Myocyte (in vitro differentiated cells): ENCODE measurements around the gene CPA1. TPM values are rescaled to one million over a fixed set of nuclear protein-coding genes. Genes with fewer than 3 reads are reported as not detected.
A peak's percentile ranks its signal among the peaks of the same experiment; 100 is the strongest.

Experiments used
- DNase-seq: peaks from one replicate; pipeline ENCODE4 v3.0.0-alpha.2; 2012; ENCODE audit warnings: low read depth
- polyA plus RNA-seq: library from polyadenylated mRNA; unstranded; fragments of >200 nt; gene quantifications from one replicate; pipeline ENCODE4 v1.2.1, GENCODE V29; 2012; ENCODE audit warnings: missing spikeins
- total RNA-seq: library from RNA; depleted of rRNA; stranded (reverse); fragments of >200 nt; gene quantifications from 2 replicates; pipeline ENCODE4 v1.2.3, GENCODE V29; 2014

CPA1 gene
- 1.3 and 6.5 TPM in 2 replicates for total RNA-seq
- polyA plus RNA-seq, result 1.6 TPM

DNA sequence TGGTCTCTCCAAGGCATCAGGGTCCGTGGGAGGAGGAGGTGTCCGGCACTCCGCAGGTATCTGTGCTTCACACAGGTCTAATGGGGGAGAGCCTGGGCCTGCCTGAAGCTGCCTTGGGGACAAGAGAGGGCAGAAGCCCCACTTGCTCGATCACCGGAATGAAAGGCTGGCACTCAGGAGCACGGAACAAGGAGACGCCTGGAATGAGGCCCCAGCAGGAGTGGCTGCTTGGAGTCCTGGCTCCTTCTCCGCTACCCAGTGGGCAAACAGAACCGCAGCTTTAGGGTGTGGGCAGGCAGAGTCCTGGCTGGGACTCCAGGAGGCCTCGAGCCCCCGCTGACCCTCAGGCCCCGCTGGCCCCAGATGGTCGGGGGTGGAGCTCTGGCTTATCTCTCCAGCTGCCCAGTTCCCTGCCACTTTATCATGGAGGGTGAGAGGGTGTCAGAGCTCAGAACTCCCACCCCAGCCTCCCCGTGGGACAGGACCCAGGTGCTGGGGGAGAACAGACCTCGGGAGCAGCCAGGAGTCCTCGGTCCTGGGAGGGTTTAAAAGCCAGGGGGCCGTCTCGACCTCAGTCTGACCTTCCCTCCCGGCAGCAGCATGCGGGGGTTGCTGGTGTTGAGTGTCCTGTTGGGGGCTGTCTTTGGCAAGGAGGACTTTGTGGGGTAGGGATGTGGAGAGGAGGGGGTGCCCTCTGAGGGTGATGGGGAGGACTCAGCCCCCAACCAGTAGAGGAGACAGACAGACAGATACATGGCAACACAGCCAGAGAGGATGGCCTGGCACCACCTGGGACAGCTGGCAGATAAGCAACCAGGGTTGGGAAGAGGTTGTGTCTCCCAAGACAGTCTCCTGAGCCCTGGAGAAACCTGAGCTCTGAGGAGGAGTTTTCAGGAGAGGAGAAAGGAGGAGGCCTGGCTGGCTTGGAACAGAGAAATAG, at the start of gene CPA1:
Gene CPA1, plus strand, starts transcription at position 574 of the 940 bp plus-strand sequence. Its CDS starts 27 bp downstream, at position 601.
- peak; percentile 83 for DNase-seq

DNA sequence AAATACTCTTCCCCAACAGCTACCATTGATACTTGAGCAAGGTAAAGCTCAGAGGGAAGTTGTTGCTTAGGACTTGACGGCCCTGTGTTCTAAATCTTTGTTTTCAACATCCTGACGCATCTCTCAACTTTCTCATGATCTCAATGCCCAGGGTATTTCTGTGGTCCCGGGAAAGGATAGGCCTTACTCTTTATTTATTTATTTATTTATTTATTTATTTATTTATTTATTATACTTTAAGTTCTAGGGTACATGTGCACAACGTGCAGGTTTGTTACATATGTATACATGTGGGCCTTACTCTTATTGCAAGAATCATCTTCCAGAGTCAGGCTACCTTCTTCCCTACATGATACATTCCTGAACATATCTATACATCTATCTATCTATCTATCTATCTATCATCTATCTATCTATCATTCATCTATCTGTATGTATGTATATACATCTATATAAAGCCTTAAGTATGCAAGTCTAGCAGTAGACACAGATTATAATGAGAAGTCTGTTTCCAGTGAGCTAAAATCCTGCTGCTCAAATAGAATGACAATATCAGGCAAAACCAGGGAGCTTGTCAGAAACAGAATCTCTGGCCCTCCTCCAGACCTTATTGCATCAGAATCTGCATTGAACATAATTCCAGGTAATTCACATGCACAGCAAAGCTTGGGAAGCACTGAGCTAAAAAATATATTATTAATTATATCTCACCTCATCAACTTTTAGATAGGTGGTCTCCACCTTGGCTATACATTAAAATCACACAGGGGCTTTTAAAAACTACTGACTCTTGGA, 47.8 kb upstream of the CPA1 start:
- no peak for DNase-seq

DNA sequence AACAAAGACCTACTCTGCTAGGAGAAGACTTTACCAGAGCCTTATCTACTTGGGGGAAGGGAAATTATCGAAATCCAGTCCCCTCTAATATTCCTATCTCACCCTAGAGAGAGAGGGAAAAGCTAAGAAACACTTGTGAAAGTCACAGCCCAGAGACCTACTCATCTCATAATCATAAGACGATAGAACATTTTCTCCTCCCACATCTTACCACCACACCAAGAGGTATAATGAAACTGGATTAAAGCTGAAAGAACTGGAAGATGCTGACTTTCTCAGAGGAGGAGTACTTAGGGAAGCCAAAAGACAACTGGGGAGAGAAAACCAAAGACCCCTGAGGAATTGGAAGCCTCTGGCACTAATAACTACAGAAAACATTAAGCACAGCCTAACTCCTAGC, 46.5 kb upstream of the CPA1 start:
- DNase-seq, result no peak

DNA sequence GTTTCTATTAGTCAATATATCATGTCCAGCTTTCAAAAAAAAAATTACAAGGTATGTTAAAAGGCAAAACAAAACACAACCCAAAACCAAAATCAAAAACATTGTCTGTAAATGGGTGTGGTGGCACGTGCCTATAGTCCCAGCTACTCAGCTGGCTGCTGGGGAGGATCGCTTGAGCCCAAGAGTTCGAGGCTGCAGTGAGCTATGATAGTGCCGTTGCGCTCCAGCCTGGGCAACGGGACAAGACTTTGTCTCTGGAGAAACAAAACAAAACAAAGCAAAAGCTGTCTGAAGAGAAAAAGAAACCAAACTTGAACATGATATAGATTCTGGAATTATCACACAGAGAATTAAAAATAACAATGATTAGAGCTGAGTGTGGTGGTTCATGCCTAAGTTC, 46.0 kb upstream of the CPA1 start:
- no peak for DNase-seq

DNA sequence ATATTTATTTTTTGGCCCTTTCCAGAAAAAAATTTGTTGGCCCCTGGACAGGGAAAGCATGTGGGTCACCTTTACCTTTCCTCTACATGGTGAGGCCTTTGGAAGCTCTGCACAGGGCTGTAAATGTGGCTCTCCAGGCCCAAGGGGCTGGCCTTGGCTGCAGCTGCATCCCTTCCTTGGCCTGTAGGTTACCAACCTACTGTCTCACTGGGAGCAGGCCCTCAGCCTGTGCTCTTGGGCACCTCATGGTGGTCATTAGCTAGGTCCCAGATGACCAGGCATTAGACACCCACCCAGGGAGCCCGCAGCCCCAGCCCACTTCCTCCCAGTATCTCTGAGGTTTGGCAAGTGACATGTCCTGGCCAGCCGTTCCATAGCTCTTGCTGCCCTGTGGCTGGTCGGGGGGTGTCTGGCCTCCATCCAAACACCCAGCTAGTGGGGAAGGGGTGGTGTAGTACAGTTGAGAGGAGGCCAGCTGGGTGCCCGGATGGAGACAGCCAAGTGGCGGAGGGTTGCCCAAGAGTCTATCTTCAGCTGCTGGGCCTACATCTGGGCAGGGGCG, 42.8 kb upstream of the CPA1 start:
- DNase-seq, result no peak

DNA sequence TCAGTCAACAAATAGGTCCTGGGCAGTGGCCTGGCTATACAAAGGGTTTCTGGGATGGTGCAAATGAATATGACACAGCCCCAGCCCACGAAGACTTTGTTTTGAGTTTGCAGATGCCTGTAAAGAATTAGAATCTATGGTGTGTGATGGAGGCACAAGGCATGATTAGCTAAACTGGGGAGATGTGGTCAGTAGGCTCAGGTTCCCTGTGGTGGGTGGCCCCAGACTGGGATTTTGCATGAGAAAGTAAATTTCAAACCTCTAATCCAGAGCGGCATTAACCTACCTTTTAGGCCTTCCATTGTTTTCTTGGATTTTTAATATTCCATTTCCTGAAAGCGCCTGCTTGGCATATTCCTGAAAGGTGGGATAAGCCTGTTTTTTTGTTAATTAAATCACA, 42.1 kb upstream of the CPA1 start:
- DNase-seq, result no peak

DNA sequence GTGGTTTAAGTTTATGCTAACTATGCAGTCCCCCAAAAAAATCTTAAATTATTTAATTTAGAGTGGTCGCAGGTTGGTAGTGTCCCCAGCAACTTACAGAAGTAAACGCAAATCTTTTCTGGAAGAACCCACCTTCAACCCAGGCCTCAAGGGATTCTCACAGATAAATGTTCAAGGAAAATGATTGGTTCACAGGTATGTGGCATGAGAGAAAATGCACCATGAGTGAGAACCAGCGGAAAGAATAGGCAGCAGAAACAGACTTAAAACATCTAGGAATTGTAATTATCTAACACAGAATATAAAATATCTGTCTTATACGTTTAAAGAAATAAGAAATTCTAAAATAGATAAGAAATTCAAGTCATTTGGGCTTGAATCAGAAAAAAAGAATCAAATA, 38.4 kb upstream of the CPA1 start:
- DNase-seq, result no peak

DNA sequence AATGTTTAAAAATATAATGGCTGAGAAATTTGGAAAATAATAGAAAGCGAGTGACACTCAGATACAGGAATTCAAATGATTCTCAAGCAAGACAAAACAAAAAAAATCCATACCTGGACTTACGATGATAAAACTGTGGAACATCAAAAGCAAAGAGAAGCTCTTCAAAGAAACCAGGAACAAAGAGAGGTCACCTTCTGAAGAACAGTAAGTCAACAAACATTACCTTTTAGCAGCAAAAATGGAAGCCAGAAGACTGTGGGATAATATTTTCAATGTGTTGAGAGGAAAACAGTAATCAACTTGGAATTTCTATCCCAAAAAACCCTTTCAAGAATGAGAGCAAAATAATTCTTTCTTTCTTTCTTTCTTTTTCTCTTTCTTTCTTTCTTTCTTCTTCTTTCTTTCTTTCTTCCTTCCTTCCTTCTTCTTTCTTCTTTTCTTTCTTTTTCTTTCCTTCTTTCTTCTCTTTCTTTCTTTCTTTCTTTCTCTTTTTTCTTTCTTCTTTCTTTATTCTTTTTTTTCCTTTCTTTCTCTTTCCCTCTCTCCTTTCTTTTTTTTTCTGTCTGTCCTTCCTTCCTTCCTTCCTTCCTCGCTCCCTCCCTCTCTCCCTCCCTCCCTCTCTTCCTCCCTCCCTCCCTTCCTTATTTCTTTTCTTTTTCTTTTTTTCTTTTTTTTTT, 37.5 kb upstream of the CPA1 start:
- no peak for DNase-seq

DNA sequence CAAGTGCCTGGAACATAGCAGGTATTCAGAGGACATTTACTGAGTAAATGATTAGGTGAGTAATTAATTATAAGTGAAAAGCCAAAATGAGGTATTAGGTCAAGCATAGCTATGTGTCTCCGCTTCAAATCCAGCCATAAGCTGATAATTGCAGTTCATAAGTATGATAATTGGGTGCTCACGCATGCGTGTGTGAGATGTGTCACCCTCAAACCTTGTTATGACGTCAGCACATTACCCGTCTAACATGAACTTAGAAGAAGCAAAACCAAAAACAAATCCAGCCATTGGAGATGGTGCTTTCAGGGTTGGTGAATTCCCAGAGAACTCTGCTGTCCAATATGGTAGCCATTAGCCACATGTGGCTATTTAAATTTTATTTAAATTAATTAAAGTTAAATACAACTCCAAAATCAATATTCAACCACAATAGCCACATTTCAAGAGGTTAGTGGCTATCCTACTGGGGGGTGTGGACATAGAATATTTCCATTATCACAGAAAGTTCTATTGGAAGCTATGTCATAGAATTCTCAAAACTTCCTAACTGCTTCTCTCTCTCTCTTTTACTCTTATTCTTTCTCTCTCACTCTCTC, 35.9 kb upstream of the CPA1 start, which contains the start of gene CPA5:
Gene CPA5, plus strand, starts transcription at position 546 of the 596 bp plus-strand sequence. CDS start 1,670 bp downstream, outside the sequence.
- DNase-seq, result no peak

DNA sequence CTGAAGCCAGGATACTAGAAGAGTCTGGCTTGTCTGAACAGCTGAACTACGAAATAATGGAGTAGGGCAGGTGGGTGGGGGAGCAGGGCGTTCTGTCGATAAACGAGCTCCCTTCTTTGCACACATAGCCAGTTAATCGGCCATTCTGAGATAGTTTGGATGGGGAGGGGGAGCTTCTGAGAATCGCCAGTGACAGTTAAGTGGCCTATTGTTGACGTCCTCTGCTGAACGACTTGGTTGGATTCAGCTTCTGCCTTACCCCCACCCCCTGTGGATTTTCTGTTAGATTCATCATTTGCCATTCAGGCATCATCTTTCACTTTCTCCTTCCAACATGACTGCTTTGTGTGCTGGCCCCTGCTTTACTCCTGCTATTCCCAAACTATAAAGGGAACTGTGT, 35.2 kb upstream of the CPA1 start:
- DNase-seq, result peak; percentile 67

DNA sequence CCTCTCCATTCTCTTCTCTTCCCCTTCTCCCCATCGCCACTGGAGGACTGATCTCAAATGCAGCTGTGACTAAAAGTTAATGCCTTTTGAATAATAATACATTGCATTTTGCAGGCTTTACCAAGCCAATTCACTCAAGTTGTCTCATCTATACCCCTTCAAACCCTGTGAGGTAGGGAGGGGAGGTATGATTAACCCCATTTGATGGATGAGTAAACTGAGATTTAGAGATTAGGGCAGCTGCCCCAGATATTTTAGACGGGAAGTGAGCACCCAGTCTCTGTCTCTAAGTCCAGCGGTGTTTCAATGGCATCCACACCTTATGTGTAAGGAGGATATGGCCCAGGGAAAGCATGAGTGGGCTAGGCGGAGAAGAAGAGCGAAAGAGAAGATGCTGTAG, 34.6 kb upstream of the CPA1 start:
- DNase-seq, result no peak

DNA sequence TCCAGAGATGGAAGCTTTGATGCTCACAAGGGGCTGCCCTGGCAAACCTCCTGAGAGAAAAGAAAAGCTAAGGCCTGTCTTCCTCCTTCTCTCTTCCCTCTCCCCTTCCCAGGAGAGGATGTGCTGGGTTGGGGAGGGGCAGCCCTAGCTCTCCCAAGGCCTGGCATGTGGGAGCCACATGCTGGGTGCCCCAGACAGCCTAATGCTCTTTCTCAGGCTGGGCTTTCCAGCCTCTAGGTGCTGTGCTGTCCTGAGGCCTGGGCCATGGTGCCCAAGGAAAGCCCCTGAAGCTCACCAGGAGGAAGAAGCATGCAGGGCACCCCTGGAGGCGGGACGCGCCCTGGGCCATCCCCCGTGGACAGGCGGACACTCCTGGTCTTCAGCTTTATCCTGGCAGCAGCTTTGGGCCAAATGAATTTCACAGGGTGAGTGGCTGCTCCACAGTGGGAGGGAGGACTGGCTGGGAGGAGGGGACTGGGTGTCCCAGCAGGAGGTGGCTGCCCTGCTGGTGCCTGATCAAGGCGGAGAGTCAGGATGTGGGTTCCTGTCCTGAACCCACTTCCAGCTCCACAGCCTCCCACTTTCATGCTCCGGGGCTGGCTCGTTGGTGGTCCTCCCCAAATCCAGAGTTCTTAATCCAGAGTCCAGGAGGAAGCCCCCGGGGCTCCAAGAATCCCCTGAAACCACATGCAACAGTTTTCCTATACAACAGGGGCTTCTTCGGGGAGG, 34.0 kb upstream of the CPA1 start:
- DNase-seq, result no peak

DNA sequence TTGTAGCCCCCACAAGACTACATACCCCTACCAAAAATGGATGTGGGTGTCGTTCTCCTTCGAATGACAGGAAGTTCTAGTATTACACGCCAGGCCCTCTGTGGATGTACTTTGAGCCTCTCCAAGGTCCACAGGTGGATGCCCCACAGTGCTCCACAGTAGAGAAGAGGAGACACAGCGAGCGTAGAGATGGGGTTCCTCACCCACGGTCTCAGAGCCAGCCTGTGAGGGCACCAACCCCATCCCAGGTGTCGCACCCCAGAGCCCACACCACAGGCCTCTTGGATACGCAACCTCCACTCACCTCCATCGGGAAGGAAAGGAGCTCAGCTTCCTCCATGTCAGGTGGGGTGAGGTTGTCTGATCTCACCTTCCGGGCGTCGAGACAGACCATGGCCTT, 33.4 kb upstream of the CPA1 start:
- no peak for DNase-seq

DNA sequence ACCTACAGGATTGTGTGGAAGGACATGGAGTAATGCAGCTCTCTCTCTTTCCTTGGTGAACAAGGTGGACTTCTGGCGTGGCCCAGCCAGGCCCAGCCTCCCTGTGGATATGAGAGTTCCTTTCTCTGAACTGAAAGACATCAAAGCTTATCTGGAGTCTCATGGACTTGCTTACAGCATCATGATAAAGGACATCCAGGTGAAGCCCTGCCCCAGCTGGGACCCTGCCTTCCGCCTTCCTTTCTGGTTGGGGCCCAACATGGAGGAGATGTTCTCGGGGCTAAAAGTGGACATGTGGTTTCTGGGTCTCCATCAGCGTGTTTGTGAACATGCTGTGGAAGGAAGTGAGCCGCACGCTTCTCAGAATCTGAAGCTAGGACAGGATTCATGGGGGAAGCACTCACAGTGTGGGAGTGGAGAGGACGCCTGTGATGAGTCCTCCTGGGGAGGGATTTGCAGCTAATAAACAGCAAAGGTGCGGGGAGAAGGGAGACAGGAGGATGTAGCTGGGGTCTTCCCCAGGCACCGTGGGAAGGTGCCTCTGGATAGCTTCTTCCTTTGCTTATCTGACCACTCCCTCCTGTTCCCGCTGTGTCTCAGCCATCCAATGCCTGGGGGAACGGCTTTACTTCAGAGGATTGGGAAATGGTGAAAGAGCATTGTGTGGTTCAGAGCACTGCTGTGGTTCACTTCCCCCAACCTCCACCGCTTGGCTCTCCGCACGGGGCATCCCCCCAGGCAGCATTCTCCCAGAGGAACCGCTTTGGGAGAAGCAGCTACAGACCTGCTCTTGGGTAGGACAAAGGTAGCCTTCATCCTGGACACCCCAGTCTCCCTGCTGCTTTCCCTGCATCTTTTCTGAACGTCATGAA, 30.1 kb upstream of the CPA1 start:
- no peak for DNase-seq

DNA sequence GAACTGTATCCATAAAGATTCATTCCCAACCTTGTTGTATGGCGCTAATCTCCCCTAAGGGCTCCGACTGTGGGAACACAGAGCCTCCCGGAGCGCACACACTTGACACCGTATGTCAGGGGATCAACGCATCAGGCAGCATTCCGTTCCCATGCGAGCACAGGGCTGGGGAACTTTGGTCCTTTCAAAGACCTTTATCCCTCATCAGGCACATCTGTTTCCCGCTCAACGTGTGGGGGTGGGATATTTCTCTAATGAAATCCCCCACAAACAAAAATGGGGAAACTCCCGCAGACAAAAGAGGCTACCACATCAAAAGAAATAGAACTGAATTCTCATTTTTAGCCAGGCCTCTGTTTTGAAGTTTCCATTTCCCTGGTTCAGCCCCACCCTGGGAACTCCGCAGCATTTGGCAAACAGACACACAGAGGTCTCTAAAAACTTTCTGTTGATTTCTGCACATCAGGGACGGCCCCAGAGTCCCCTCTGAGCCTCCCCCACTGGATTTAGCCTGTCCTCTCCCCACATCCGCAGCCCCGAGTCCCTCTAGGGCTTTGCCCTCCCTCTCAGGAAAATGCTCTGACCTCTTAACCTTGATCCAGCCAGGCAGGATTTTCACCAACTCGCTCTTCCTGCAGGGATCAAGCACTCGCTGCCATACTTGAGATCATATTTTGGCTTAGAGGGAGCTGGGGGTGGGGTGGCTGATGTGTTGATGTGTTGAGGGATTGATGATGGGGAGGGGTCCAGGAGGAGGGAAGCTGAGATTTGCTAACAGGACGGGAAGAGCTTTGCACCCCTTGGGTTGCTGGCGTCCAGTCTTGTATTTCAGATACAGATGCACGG, 29.1 kb upstream of the CPA1 start:
- no peak for DNase-seq

DNA sequence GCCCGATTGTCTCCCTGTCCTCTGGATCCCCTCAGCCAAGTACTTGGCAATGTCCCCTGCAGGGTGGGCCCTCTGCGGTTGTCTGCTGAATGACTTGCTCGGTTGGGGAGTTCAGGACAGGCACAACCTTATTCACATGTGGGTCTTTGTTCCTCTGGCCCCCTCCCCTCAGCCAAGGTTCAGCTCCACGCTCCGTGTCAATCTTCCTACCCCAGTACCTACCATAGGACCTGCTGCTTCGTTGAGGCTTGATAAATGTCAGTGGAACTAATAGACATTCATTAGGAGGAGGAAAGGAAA, 28.6 kb upstream of the CPA1 start:
- DNase-seq, result no peak

DNA sequence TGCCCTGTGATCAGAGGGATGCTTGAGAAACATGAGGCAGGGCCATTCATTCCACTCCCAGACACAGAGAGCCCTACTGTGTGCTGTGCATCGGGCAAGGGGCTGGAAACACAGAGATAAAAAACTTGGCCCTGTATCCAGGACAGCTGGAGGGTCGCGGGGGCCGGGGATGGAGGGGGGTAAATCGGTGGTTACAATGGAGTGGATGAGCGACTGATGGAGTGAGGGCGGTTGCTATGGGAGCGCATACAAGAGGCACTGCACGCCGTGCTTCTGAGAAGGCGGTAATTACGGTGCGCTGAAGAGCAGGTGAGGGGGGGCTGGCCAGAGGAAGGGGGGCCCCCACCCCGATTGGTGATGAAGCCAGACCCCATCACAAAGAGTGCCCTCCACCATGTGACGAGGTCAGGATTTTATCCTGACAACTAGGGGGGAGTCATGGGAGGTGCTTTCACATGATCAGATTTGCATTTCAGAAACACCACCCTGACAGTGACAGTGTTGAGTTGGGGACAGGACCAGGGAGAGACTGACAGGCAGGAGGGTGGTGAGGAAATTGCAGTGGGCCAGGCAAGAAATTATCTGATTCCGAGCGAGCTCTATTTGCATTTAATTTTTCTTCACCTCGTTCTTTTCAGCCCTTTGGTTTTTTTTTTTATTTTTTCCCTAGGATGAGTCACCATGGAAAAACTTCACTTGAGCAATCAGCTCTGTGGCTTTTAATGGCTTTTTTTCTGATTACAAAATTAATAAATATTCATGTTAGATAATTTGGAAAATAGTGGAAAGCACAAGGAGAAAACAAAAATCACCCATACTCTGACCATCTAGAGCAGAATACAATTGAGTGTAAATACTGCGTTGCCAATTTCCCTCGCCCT, 27.9 kb upstream of the CPA1 start:
- peak; percentile 67 for DNase-seq
